Esophagus muscularis mucosa (tissue), 4 donors: ENCODE results near the gene MT1X.

Source experiments
- EP300 ChIP-seq: sonication (generic); formaldehyde crosslinking; IDR thresholded peaks from one replicate; pipeline ENCODE4 v1.6.1; 2017; ENCODE audit warnings: antibody characterized with exemption
- POLR2A ChIP-seq: fragments of 450-650 bp; IDR thresholded peaks from one replicate; pipeline ENCODE4 v1.6.1; 2017; ENCODE audit warnings: antibody characterized with exemption, moderate library complexity, mild to moderate bottlenecking, low read depth
- POLR2AphosphoS5 ChIP-seq, 2 donors: sonication (generic); formaldehyde crosslinking; IDR thresholded peaks; one replicate each; pipeline ENCODE4 v1.6.1; 2017; ENCODE audit warnings: antibody characterized with exemption in 2 of 2
- TF ChIP-seq, protein P1 (sequence below), 3 experiments: fragments of 200-600 bp in 2 of 3; fragments of 450-650 bp in 1 of 3; sonication (generic) in 2 of 3; IDR thresholded peaks; one replicate each; pipeline ENCODE4 v1.5.1; 2017 to 2019; ENCODE audit warnings: antibody characterized with exemption in 3 of 3, mild to moderate bottlenecking in 2 of 3, moderate library complexity in 1 of 3

- TF ChIP-seq, protein P1, sequence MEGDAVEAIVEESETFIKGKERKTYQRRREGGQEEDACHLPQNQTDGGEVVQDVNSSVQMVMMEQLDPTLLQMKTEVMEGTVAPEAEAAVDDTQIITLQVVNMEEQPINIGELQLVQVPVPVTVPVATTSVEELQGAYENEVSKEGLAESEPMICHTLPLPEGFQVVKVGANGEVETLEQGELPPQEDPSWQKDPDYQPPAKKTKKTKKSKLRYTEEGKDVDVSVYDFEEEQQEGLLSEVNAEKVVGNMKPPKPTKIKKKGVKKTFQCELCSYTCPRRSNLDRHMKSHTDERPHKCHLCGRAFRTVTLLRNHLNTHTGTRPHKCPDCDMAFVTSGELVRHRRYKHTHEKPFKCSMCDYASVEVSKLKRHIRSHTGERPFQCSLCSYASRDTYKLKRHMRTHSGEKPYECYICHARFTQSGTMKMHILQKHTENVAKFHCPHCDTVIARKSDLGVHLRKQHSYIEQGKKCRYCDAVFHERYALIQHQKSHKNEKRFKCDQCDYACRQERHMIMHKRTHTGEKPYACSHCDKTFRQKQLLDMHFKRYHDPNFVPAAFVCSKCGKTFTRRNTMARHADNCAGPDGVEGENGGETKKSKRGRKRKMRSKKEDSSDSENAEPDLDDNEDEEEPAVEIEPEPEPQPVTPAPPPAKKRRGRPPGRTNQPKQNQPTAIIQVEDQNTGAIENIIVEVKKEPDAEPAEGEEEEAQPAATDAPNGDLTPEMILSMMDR (IDR thresholded peaks at IDR 0.05) = no peak
- TF ChIP-seq POLR2A (no peak), POLR2AphosphoS5 (IDR thresholded peaks at IDR 0.05) (no peak), EP300 (no peak)
These were observed 20.6 kb downstream of the MT1X start for GRCh38 chr16:56702836-56703235.
